HS-27A (cell line): Measurements from ENCODE around the gene ZNF423.

Experiments
- DNase-seq: peaks from one replicate; pipeline ENCODE4 v3.0.0-alpha.2; 2012; ENCODE audit warnings: low read depth, missing footprints

The ZNF423 gene

GRCh38 chr16:49724774-49725173 is 131.1 kb downstream of the ZNF423 start:
- DNase-seq, result no peak

GRCh38 chr16:49723310-49723709 is 132.6 kb downstream of the ZNF423 start:
- DNase-seq, result no peak

- no peak for DNase-seq
Measured at GRCh38 chr16:49720225-49720624, 135.7 kb downstream of the ZNF423 start.

GRCh38 chr16:49717689-49718088 is 138.2 kb downstream of the ZNF423 start:
- DNase-seq, result no peak

- no peak for DNase-seq
Measured at GRCh38 chr16:49716339-49716934, 139.5 kb downstream of the ZNF423 start.

- no peak for DNase-seq
Measured at GRCh38 chr16:49713770-49714169, 142.1 kb downstream of the ZNF423 start.

GRCh38 chr16:49712542-49712941 is 143.4 kb downstream of the ZNF423 start:
- DNase-seq, result no peak

- no peak for DNase-seq
Measured at GRCh38 chr16:49712106-49712505, 143.8 kb downstream of the ZNF423 start.

GRCh38 chr16:49709057-49709456 is 146.9 kb downstream of the ZNF423 start:
- DNase-seq, result no peak

- no peak for DNase-seq
Measured at GRCh38 chr16:49708491-49708890, 147.4 kb downstream of the ZNF423 start.

GRCh38 chr16:49706620-49707355 is 149.1 kb downstream of the ZNF423 start:
- no peak for DNase-seq

- DNase-seq, result no peak
Measured at GRCh38 chr16:49704586-49705155, 151.2 kb downstream of the ZNF423 start.

GRCh38 chr16:49703483-49703882 is 152.4 kb downstream of the ZNF423 start:
- DNase-seq, result no peak

GRCh38 chr16:49701789-49702494 is 154.0 kb downstream of the ZNF423 start:
- DNase-seq, result no peak

- no peak for DNase-seq
Measured at GRCh38 chr16:49701065-49701685, 154.7 kb downstream of the ZNF423 start.

- no peak for DNase-seq
Measured at GRCh38 chr16:49700251-49701064, 155.5 kb downstream of the ZNF423 start.

- DNase-seq, result no peak
Measured at GRCh38 chr16:49699841-49700175, 156.1 kb downstream of the ZNF423 start.

- DNase-seq, result no peak
Measured at GRCh38 chr16:49698931-49699840, 156.7 kb downstream of the ZNF423 start.

GRCh38 chr16:49698453-49698815 is 157.5 kb downstream of the ZNF423 start:
- no peak for DNase-seq

GRCh38 chr16:49697631-49698452 is 158.1 kb downstream of the ZNF423 start:
- DNase-seq, result no peak
